NCI-H2081 treated with DMSO at 0.1 percent for 48 hours (cell line): ENCODE measurements around the gene GPR158.
A peak's percentile ranks its signal among the peaks of the same experiment; 100 is the strongest.

Experiments
- DNase-seq: peaks from one replicate; lab custom pipeline; 2025; lab: John Stamatoyannopoulos, UW

GPR158 gene

GRCh38 chr10:25390733-25391132 is 215.9 kb downstream of the GPR158 start:
- DNase-seq: no peak

GRCh38 chr10:25392132-25392531 is 217.3 kb downstream of the GPR158 start:
- DNase-seq: no peak

- DNase-seq: no peak
Observed at GRCh38 chr10:25393621-25394020, 218.8 kb downstream of the GPR158 start.

- DNase-seq: no peak
Observed at GRCh38 chr10:25398680-25399079, 223.9 kb downstream of the GPR158 start.

GRCh38 chr10:25405871-25406270 is 231.1 kb downstream of the GPR158 start:
- no peak for DNase-seq

- no peak for DNase-seq
Observed at GRCh38 chr10:25417611-25418010, 242.8 kb downstream of the GPR158 start.

GRCh38 chr10:25425776-25426175 is 251.0 kb downstream of the GPR158 start:
- DNase-seq: no peak

- no peak for DNase-seq
Observed at GRCh38 chr10:25436431-25436830, 261.6 kb downstream of the GPR158 start.

- DNase-seq: no peak
Observed at GRCh38 chr10:25441270-25441669, 266.5 kb downstream of the GPR158 start.

GRCh38 chr10:25444266-25444665 is 269.5 kb downstream of the GPR158 start:
- DNase-seq: no peak

GRCh38 chr10:25451401-25451800 is 276.6 kb downstream of the GPR158 start:
- DNase-seq: no peak

- DNase-seq: no peak
Observed at GRCh38 chr10:25453619-25454018, 278.8 kb downstream of the GPR158 start.

- DNase-seq: no peak
Observed at GRCh38 chr10:25455980-25456567, 281.3 kb downstream of the GPR158 start.

GRCh38 chr10:25457552-25457951 is 282.8 kb downstream of the GPR158 start:
- no peak for DNase-seq

GRCh38 chr10:25465582-25466372 is 291.0 kb downstream of the GPR158 start:
- DNase-seq: peak; percentile 4

GRCh38 chr10:25467881-25468280 is 293.1 kb downstream of the GPR158 start:
- no peak for DNase-seq

GRCh38 chr10:25481467-25481866 is 306.7 kb downstream of the GPR158 start:
- no peak for DNase-seq

- no peak for DNase-seq
Observed at GRCh38 chr10:25483999-25484398, 309.2 kb downstream of the GPR158 start.

GRCh38 chr10:25487266-25487665 is 312.5 kb downstream of the GPR158 start:
- DNase-seq: no peak

- DNase-seq: no peak
Observed at GRCh38 chr10:25492040-25492439, 317.2 kb downstream of the GPR158 start.

- no peak for DNase-seq
Observed at GRCh38 chr10:25492680-25493079, 317.9 kb downstream of the GPR158 start.

- no peak for DNase-seq
Observed at GRCh38 chr10:25493122-25493893, 318.5 kb downstream of the GPR158 start.

GRCh38 chr10:25497246-25497645 is 322.4 kb downstream of the GPR158 start:
- DNase-seq: no peak
